GM12801 (cell line): ENCODE data around the gene RAB5IF.

ENCODE experiments used
- TF ChIP-seq, protein P1 (sequence below): IDR thresholded peaks from one replicate; pipeline ENCODE4 v1.5.1; 2011; ENCODE audit warnings: control low read depth; ENCODE audit not compliant: insufficient read length; ENCODE audit errors: extremely low read depth

RAB5IF gene, protein sequence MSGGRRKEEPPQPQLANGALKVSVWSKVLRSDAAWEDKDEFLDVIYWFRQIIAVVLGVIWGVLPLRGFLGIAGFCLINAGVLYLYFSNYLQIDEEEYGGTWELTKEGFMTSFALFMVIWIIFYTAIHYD

DNA sequence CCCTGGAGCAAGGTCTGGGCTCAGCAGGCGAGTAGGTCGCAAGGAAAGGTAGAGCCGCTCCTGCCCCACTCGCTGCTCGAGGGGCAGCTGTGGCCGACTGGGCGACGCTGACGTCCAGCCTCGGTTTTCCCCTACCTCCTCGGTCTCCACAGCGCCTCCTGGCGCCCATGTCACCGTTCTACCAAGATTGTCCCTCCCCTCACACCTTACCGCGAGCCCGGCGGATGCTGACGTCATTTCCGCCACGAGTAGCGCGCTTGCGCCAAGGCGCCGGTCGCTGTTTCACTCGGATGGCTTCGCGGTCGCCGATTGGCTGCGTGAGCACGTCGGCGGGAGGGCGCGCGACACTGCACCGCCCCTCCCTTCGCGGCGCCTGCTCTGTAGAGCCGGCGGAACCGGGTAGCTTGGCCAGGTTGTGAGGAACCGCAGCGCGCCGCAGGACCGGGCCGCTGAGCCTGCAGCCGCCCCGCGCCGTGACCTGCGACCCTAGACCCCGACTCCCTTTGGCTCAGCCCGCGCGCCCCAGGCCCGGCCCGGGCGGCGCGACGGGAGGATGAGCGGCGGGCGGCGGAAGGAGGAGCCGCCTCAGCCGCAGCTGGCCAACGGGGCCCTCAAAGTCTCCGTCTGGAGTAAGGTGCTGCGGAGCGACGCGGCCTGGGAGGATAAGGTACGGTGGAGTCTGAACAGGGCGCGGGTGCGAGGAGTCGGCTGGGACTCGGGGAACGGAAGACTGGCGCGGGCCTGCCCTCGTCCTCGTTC is at the start of gene RAB5IF:
Gene RAB5IF, plus strand, starts transcription at position 381 of the 759 bp plus-strand sequence. Its CDS starts 173 bp downstream, at position 554.
- TF ChIP-seq, protein P1, sequence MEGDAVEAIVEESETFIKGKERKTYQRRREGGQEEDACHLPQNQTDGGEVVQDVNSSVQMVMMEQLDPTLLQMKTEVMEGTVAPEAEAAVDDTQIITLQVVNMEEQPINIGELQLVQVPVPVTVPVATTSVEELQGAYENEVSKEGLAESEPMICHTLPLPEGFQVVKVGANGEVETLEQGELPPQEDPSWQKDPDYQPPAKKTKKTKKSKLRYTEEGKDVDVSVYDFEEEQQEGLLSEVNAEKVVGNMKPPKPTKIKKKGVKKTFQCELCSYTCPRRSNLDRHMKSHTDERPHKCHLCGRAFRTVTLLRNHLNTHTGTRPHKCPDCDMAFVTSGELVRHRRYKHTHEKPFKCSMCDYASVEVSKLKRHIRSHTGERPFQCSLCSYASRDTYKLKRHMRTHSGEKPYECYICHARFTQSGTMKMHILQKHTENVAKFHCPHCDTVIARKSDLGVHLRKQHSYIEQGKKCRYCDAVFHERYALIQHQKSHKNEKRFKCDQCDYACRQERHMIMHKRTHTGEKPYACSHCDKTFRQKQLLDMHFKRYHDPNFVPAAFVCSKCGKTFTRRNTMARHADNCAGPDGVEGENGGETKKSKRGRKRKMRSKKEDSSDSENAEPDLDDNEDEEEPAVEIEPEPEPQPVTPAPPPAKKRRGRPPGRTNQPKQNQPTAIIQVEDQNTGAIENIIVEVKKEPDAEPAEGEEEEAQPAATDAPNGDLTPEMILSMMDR = peak; percentile 19

DNA sequence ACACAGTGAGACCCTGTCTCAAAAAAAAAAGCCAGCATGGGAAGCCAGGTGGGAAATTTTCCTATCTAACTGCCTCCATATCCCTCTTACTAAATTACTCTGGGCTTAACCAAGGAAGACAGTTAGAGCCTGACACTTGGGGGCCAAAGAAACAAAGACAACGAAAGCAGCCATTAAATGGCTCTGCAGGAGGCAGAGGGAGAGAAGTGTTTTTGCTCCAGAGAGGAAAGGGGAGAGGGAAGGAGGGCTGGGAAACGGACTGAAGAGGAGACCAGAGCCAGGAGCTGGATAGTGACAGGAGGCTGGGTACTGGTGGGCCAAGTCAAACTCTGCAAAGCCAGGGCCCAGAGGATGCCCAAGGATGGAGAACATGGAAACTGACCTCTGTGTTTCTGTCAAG is 42.9 kb upstream of the RAB5IF start:
- TF ChIP-seq, protein P1 = no peak

DNA sequence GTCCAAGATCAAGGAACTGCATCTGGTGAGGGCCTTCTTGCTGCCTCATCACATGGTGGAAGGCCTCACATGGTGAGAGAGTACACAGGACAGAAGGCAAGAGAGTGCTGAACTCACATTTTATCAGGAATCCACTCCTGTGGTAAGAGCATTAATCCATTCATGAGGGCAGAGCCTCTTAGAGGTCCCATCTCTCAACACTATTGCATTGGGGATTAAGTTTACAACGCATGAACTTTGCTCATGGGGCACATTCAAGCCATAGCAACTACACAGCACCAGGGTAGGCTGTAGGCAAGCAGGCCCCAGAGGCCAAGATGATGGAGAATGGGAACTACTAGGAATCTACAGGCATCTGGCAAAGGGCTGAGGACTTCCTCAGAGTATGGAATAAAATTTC is 42.2 kb upstream of the RAB5IF start:
- TF ChIP-seq, protein P1 = no peak

DNA sequence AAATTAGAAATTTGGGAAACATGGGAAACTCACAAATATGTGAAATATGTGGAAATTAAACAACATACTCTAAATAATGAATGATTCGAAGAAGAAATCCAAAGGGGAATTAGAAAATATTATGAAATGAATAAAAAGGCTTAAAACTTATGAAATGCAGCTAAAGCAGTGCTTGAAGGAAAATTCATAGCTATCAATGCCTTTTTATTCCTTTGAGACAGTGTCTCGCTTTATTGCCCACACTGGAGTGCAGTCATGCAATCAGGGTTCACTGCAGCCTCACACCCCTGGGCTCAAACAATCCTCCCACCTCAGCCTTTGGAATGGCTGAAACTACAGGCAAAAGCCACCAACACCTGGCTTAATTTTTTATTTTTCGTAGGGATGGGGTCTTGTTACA is 40.1 kb upstream of the RAB5IF start:
- TF ChIP-seq, protein P1 = no peak

DNA sequence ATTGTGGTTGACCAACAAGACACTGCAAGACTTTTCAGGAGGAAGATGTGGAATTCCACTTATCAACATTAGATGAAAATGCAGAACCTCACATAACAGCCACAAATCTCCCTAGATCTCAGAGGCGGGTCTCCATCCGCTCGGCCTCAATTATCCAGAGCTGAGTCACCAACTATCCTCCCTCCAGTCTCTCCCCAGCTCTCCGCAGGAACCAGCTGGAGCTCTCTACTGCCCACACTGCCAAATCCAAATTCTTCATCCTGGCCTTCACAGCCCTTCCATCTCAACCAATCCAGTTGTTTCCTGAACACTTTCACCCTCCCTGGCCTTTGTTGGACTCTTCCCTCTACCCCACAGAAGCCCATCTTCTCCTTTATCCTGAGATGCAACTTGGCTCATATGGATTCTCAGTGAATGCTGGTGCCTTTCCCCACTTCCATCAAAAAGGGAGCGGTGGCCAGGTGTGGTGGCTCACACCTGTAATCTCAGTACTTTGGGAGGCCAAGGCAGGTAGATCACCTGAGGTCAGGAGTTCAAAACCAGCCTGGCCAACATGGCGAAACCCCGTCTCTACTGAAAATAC is 35.6 kb upstream of the RAB5IF start:
- TF ChIP-seq, protein P1 = no peak

DNA sequence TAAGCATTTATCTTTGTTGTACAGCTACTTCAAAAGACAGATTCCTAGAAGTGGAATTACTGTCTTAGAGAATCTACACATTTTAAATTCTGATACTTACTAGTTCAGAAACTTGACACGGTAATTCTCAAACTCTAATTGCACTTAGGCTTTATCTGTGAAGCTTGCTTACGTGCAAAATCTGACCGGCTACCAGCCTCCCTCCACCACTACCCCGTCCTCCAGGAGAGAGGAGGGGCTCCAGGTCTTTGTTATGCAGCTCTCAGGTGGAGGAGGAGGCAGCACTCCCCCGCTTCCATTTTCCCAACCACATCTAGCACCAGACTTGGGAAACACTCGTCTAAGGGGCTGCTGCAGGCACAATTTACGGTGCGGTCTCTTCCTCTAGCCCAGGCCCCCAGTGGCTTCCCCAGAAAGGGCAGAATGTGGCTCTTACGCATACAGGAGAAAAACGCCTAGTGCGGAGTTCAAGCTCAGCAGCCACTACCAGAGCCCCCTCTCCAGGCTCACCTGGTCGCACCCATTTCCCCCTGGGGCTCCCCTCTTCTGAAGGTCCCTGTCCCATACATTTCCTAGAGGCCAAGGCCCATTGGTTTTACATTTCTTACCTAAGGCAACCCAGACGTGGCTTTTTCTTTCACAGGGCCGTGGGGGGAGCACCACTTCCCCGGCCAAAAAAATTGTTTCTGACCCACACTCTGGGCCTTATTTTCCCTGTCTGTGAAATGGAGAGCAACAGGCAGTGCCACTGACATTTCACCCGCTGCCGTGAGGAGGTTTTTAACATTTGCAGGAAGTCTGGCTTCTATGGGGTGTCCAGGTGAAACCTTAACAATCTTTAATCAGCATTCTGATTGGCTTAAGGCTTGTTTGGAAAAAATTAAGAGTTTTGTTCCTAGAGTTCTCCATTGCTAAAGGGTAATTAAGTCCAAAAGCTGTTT is 33.7 kb upstream of the RAB5IF start:
- TF ChIP-seq, protein P1 = no peak

DNA sequence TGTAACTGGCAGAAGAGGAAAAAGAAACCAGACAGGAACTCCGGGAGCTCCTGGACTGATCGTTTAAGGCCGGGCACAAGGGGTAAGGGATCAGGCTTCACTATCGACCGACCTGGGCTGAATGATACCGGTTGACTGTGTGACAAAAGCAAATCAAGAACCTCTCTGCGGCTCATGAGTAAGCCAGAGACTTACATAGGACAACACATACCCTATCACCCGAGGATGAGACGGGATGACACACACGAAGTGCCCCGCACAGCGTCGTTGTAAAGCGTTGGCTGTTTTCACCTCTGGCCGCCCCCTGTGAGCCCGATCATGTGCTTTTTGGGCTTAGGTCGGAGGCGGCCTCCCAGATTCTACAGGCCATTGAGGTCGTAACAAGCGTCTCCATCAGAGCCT is 32.9 kb upstream of the RAB5IF start:
- TF ChIP-seq, protein P1 = no peak
